K562 (cell line): ENCODE measurements around the gene DROSHA.

Source experiments
- CTCF ChIP-seq, 3 experiments: IDR thresholded peaks in 2 of 3; conservative IDR thresholded peaks in 1 of 3; 2 replicates each; pipeline ENCODE4 v1.5.1; 2011 to 2012; ENCODE audit warnings: low read length in 3 of 3, mild to moderate bottlenecking in 3 of 3, control low read depth in 2 of 3, improper control_type of control experiment in 1 of 3, inconsistent platforms in 1 of 3, low read depth in 1 of 3, mixed read lengths in 1 of 3, moderate library complexity in 1 of 3; ENCODE audit not compliant: insufficient read depth in 2 of 3
- MAZ ChIP-seq, 2 experiments: fragments of 450-650 bp in 1 of 2; sonication (generic) in 1 of 2; formaldehyde crosslinking; IDR thresholded peaks in 1 of 2; conservative IDR thresholded peaks in 1 of 2; 2 replicates each; pipeline versions ENCODE4 v1.4.0 to v1.5.0; 2020; ENCODE audit warnings: mild to moderate bottlenecking in 1 of 2, missing genetic modification reagents in 1 of 2
- MYC ChIP-seq, 2 experiments: fragments of 250-450 bp in 1 of 2; sonication (Bioruptor Pico) in 1 of 2; IDR thresholded peaks; 2 replicates each; pipeline versions ENCODE4 v1.5.1 to v1.6.1; 2012 to 2021; ENCODE audit warnings: low read depth in 2 of 2, borderline replicate concordance in 1 of 2, improper control_type of control experiment in 1 of 2, low read length in 1 of 2, mild to moderate bottlenecking in 1 of 2, moderate library complexity in 1 of 2
- SMAD1 ChIP-seq: fragments of 150-350 bp; IDR thresholded peaks from 2 replicates; pipeline ENCODE4 v1.6.1; 2014; ENCODE audit warnings: low read length, low read depth; ENCODE audit not compliant: partially characterized antibody
- SP1 ChIP-seq: sonication (generic); formaldehyde crosslinking; IDR thresholded peaks from 2 replicates; pipeline ENCODE4 v1.8.1; 2022; ENCODE audit warnings: mild to moderate bottlenecking, missing genetic modification reagents
- SREBF1 ChIP-seq: fragments of 150-350 bp; IDR thresholded peaks from 2 replicates; pipeline ENCODE4 v1.6.1; 2014; ENCODE audit warnings: antibody characterized with exemption, low read depth, low read length, borderline replicate concordance
- ZC3H8 ChIP-seq: fragments of 450-650 bp; IDR thresholded peaks from 2 replicates; pipeline ENCODE4 v1.6.1; 2017
- ZFPM2 ChIP-seq: fragments of 250-450 bp; sonication (Bioruptor Pico); IDR thresholded peaks from 2 replicates; pipeline ENCODE4 v1.5.1; 2022; ENCODE audit warnings: mild to moderate bottlenecking
- ZNF197 ChIP-seq: fragments of 200-800 bp; sonication (Bioruptor generic); IDR thresholded peaks from 2 replicates; pipeline ENCODE4 v1.6.1; 2016; ENCODE audit warnings: low read depth, missing genetic modification characterization, missing compliant biosample characterization
- ZNF232 ChIP-seq: sonication (generic); formaldehyde crosslinking; IDR thresholded peaks from 2 replicates; pipeline ENCODE4 v1.8.0; 2022; ENCODE audit warnings: mild to moderate bottlenecking, missing genetic modification reagents
- ZNF830 ChIP-seq: fragments of 250-450 bp; sonication (Bioruptor Pico); IDR thresholded peaks from 2 replicates; pipeline ENCODE4 v1.5.0; 2021; ENCODE audit warnings: mild to moderate bottlenecking
- TF ChIP-seq, protein P1 (sequence below): sonication (generic); formaldehyde crosslinking; IDR thresholded peaks from 2 replicates; pipeline ENCODE4 v1.8.1; 2022; ENCODE audit warnings: missing genetic modification reagents

- TF ChIP-seq ZNF197 (CRISPR knock-in tag) (no peak), SREBF1 (no peak), ZNF830 (CRISPR knock-in tag) (no peak), MAZ (CRISPR knock-in tag; conservative IDR thresholded peaks at IDR 0.05 in 1 of 2, IDR thresholded peaks at IDR 0.05 in 1 of 2) (no peak), ZFPM2 (CRISPR knock-in tag) (no peak), SMAD1 (no peak), MYC (IDR thresholded peaks at IDR 0.05; ENCODE audit: low read depth, low read length) (no peak), MYC (CRISPR knock-in tag; IDR thresholded peaks at IDR 0.05; ENCODE audit: borderline replicate concordance, low read depth) (no peak), ZNF232 (CRISPR knock-in tag) (no peak), ZC3H8 (no peak), CTCF (IDR thresholded peaks at IDR 0.05 in 2 of 3, conservative IDR thresholded peaks at IDR 0.05 in 1 of 3; ENCODE audit: insufficient read depth in 2 of 3, low read depth in 1 of 3, low read length in 3 of 3) (no peak), SP1 (no peak)
- TF ChIP-seq, protein P1, sequence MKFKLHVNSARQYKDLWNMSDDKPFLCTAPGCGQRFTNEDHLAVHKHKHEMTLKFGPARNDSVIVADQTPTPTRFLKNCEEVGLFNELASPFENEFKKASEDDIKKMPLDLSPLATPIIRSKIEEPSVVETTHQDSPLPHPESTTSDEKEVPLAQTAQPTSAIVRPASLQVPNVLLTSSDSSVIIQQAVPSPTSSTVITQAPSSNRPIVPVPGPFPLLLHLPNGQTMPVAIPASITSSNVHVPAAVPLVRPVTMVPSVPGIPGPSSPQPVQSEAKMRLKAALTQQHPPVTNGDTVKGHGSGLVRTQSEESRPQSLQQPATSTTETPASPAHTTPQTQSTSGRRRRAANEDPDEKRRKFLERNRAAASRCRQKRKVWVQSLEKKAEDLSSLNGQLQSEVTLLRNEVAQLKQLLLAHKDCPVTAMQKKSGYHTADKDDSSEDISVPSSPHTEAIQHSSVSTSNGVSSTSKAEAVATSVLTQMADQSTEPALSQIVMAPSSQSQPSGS = no peak
These were observed 169.4 kb downstream of the DROSHA start for GRCh38 chr5:31362529-31362900.
